Naive thymus-derived CD8-positive, alpha-beta T cell (primary cell): ENCODE measurements around the gene MSS51. TPM values are rescaled to one million over a fixed set of nuclear protein-coding genes. Genes with fewer than 3 reads are reported as not detected.
A peak's percentile ranks its signal among the peaks of the same experiment; 100 is the strongest.

ENCODE experiments used
- ATAC-seq, 2 donors: fragments of 150-1000 bp; cut with Tn5 transposase in 1 of 2; sonication (Bioruptor Pico), chemical (Tn5 transposase) in 1 of 2; 1 replicate in 1 of 2; 2 replicates in 1 of 2; pipeline ENCODE4 v1.10.0; 2021; ENCODE audit warnings: mild to moderate bottlenecking in 2 of 2, moderate library complexity in 2 of 2
- POLR2A ChIA-PET: fragments of 350-600 bp; sonication (Branson Sonifier 250); formaldehyde crosslinking; loops from one replicate; lab custom pipeline; 2021; ENCODE audit warnings: antibody characterized with exemption; lab: Charles Lee
- DNase-seq, 10 donors: peaks; one replicate each; pipeline versions ENCODE4 v3.0.0 to v3.0.0-alpha.2; 2020 to 2022
- H3K27ac Mint-ChIP-seq, 10 donors: one replicate each; pipeline ENCODE4 v1.8.0; 2020 to 2022; ENCODE audit warnings: mild to moderate bottlenecking in 10 of 10, mixed read lengths in 10 of 10, moderate library complexity in 4 of 10, inconsistent platforms in 1 of 10
- H3K27me3 Mint-ChIP-seq, 5 donors: one replicate each; pipeline ENCODE4 v1.8.0; 2021 to 2022; ENCODE audit warnings: mixed read lengths in 5 of 5
- H3K36me3 Mint-ChIP-seq, 3 donors: one replicate each; pipeline ENCODE4 v1.8.0; 2020 to 2022; ENCODE audit warnings: mixed read lengths in 3 of 3, mild to moderate bottlenecking in 2 of 3, inconsistent platforms in 1 of 3
- H3K4me1 Mint-ChIP-seq, 4 donors: one replicate each; pipeline ENCODE4 v1.8.0; 2021 to 2022; ENCODE audit warnings: mixed read lengths in 4 of 4
- H3K4me3 Mint-ChIP-seq, 10 donors: one replicate each; pipeline ENCODE4 v1.8.0; 2020 to 2022; ENCODE audit warnings: mild to moderate bottlenecking in 10 of 10, mixed read lengths in 10 of 10, moderate library complexity in 6 of 10, inconsistent platforms in 1 of 10
- H3K9me3 Mint-ChIP-seq, 9 donors: one replicate each; pipeline ENCODE4 v1.8.0; 2020 to 2022; ENCODE audit warnings: mixed read lengths in 9 of 9, mild to moderate bottlenecking in 3 of 9, inconsistent platforms in 1 of 9, moderate library complexity in 1 of 9
- polyA plus RNA-seq, 3 donors: library from polyadenylated mRNA; unstranded; fragments of 300-500 nt; fragmentation: Illumina TruSeq; gene quantifications; one replicate each; pipeline ENCODE4 v1.2.3, GENCODE V29; 2021
- total RNA-seq, 8 experiments: library from RNA in 2 of 8; stranded (reverse) in 2 of 8; gene quantifications; one replicate each; pipeline ENCODE4 v1.2.3 and lab custom pipeline; 2021 to 2026

MSS51 gene
- total and polyA plus RNA-seq, 5 experiments from 2014 or later: 0.07 to 6.2 (median 3.0) TPM; not detected in 1

DNA sequence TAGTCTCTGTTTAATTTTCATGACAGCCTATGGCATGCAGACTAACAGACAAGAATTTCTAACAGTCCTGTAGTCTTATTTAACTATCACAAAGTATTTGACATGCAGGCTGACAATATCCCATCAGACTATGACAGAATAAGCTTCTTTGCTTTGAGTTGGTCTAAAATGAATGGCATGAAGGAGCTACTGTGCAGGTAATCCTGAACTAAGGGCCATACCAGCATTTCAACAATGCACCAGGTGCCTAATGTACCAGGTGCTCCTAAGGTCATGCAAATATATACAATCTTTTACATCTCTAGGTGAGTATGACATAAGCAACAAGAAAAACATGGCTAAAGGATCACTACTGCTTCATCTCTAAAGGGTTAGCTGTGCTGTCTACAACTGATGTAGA lies 13.6 kb upstream of the MSS51 start:
- ATAC-seq: no peak
- H3K9me3 Mint-ChIP-seq: no peaks in the 10 kb centered on the region
- peaks cover 0 to 68% (median 15%) of the 10 kb centered on the region in 3 donors for H3K36me3 Mint-ChIP-seq
- POLR2A ChIA-PET: no interaction called here
- H3K27me3 Mint-ChIP-seq: no peaks in the 10 kb centered on the region
- peaks cover 0 to 3% (median 0%) of the 10 kb centered on the region in 4 donors for H3K4me1 Mint-ChIP-seq
- DNase-seq: no peak
- peak overlapping the region in 2 of 10 donors; percentile 18 to 56 for H3K27ac Mint-ChIP-seq
- H3K4me3 Mint-ChIP-seq: no peak overlapping the region

DNA sequence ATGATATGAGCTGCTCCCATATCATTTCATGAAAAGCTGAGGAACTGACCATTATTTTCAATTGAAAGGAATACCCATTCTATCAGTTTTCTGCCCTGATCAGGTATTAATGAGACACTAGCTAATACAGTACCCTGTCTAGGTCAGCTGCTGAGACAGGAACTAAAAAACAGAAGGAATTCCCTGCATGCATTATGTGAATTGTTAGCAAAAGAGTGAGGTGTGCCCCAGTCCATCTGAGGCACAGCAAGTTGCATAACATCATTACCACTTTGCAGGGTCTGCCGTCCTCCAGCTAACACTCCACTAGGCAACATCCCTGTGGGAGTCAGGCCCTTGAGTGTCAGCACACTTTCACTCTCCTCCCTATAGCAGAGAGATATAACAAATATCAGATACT lies 11.1 kb upstream of the MSS51 start:
- ATAC-seq: no peak
- POLR2A ChIA-PET: interaction anchor here (0.5 kb wide), 1 partner anchor 9 kb away, joined by 3 read pairs; no protein-coding TSS in a partner anchor
- Mint-ChIP-seq H3K27me3 (no peaks in the 10 kb centered on the region), H3K4me1 (peaks cover 0 to 4% (median under 1%) of the 10 kb centered on the region in 4 donors), H3K36me3 (peaks cover 0 to 70% (median 21%) of the 10 kb centered on the region in 3 donors), H3K4me3 (no peak overlapping the region), H3K9me3 (no peaks in the 10 kb centered on the region), H3K27ac (no peak overlapping the region)
- no peak for DNase-seq

DNA sequence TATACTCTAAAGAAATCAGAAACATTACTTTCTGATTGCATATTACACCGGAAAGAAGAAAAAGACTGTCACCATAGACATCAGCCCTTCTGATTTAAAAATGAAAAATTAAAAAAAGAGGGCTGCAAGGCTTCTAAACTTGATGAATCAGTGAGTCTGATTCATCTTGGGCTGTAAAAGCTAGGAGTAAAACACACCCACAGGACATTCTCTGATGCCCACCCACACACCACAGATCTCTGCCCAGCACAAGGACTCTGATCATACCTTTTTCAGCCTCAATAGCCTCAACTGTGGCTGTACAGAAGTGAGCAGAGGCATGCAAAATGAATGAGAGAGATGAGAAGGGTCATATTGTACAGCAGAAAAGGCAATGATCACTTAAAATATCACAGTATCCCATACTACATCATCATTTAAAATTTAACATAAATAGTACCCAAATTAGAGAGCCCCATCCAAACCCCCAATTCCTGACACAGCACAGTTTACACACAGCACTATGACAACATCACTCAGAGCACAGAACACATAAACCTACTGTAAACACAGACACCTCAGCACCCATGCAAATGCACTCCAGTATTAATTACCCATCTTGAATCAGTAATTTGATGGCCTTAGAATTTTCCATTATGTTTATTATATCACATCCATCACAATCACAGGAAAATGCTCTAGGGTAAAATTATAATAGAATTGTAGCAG lies 6.4 kb upstream of the MSS51 start:
- Mint-ChIP-seq H3K4me3 (no peak overlapping the region), H3K9me3 (no peaks in the 10 kb centered on the region), H3K27me3 (no peaks in the 10 kb centered on the region), H3K4me1 (peaks cover 0 to 4% (median under 1%) of the 10 kb centered on the region in 4 donors), H3K36me3 (peaks cover 0 to 64% (median 11%) of the 10 kb centered on the region in 3 donors), H3K27ac (peak overlapping the region in 4 of 10 donors; percentile 2 to 68 (median 18))
- POLR2A ChIA-PET: no interaction called here
- no peak for ATAC-seq
- DNase-seq: no peak

DNA sequence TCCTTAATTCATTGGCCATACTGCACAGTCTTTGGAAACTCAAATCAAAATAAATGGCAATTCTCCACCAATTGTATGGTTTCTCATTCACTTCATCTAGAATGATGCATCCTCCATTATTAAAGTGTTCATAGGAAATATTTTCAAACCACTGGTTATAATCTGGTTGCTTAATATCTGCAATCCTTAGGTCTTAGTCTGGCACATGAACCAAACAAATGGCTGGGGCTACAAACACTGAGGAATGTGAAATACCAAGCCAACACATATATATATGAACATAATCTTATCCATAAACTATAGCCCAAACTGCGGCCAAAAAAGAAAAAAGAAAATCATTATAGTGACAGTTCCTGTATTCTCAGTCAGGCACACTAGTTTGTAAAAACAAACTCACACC lies 5.7 kb upstream of the MSS51 start:
- no peaks in the 10 kb centered on the region for H3K9me3 Mint-ChIP-seq
- H3K36me3 Mint-ChIP-seq: peaks cover 0 to 59% (median 11%) of the 10 kb centered on the region in 3 donors
- peaks cover 0 to 7% (median 3%) of the 10 kb centered on the region in 4 donors for H3K4me1 Mint-ChIP-seq
- DNase-seq (no peak), ATAC-seq (no peak)
- H3K4me3 Mint-ChIP-seq: no peak overlapping the region
- peak overlapping the region in 2 of 10 donors; percentile 20 to 29 for H3K27ac Mint-ChIP-seq
- H3K27me3 Mint-ChIP-seq: no peaks in the 10 kb centered on the region
- POLR2A ChIA-PET: no interaction called here

DNA sequence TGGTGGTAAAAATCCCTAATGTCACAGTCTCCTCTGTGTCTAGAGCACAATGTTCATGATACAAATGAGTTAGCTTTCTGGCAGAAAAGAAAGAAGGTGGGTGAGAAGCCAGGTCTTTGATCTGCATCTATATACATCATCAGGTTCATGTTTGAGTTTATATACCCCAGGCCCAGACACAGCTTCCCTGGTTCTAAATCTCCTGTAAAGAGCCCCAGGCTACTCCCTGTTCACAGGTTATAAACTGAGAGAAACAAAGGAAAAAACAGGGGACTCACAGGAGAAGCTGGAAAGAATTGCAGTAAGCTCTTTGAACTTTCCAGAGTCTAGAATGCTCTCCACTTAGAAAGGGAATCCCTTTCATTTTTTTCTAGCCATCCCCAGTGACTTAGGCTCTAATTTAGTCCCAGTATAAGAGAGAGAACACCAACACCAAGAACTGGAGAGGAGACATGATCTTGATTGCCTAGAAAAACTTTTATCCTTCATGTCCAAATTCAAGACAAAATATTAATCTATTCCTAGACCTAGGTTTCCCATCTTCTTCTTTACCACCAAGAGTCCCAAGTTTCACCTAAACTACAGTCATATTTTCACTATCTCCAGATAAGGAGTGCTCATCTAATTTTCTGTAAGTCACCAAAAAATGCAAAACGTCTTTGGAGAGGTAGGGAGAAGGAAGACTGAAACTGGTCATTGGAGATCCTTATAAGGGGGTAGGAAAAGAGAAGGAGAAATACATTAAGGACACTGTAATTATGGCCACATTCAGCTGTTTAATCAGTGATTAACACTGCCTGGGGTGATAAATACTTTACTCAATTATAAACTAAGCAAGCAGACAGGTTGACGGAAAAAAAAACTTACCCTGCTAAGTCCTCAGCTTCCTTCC lies 469 bp downstream of the MSS51 start:
- no peaks in the 10 kb centered on the region for H3K9me3 Mint-ChIP-seq
- peak overlapping the region in 6 of 10 donors; percentile 4 to 81 (median 47) for H3K27ac Mint-ChIP-seq
- H3K36me3 Mint-ChIP-seq: peaks cover 0 to 19% (median 0%) of the 10 kb centered on the region in 3 donors
- H3K4me3 Mint-ChIP-seq: peak overlapping the region in 1 of 10 donors; percentile 34
- ATAC-seq: no peak
- DNase-seq: no peak
- peaks cover 4 to 24% (median 16%) of the 10 kb centered on the region in 4 donors for H3K4me1 Mint-ChIP-seq
- POLR2A ChIA-PET: no interaction called here
- no peaks in the 10 kb centered on the region for H3K27me3 Mint-ChIP-seq

DNA sequence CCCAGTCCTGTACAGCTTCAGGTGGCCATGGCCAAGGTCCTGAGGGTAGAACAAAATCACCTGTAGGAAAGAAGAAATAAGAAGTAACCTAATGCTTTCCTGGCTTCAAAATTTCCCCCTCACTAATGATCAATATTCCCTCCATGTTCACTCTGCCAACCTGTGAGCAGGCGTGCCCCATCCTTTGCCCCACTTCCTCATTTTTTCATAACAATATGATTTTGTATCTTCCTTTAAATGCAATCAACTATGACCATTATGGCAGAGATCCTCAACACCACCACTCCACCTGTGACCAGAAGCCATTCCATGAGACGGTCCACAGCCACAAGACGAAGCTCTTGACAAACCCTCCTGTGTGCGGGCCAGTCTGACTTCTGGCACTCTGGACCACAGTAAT lies 7.0 kb downstream of the MSS51 start:
- Mint-ChIP-seq H3K36me3 (peaks cover 8 to 51% (median 20%) of the 10 kb centered on the region in 3 donors), H3K4me1 (peaks cover 0 to 4% (median 0%) of the 10 kb centered on the region in 4 donors), H3K4me3 (no peak overlapping the region), H3K27me3 (no peaks in the 10 kb centered on the region), H3K27ac (peak overlapping the region in 2 of 10 donors; percentile 11 to 74), H3K9me3 (no peaks in the 10 kb centered on the region)
- ATAC-seq (no peak), DNase-seq (no peak)
- POLR2A ChIA-PET: interaction anchor here (0.9 kb wide), 1 partner anchor 11 kb away, joined by 3 read pairs; no protein-coding TSS in a partner anchor

DNA sequence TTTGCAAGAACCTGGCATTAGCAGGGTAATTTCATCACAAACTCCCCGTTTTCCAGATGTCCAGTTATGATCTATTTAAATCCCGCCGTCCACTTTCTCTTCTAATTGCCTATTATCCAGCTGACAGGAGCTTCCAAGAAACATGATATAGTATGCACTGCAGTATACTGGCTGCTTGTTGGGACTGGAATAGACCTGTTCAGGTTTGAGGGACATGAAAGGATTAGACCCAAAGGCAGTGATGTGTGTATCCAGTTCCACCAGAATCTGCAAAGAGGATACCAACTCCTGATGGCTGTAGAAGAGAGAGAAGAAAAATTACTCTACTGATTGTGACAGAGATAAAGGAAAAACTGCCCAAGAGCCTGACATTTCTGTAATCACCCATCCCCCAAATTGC lies 8.9 kb downstream of the MSS51 start:
- POLR2A ChIA-PET: no interaction called here
- Mint-ChIP-seq H3K36me3 (peaks cover 8 to 51% (median 20%) of the 10 kb centered on the region in 3 donors), H3K27ac (no peak overlapping the region), H3K4me1 (peaks cover 0 to 4% (median 0%) of the 10 kb centered on the region in 4 donors), H3K9me3 (no peaks in the 10 kb centered on the region), H3K4me3 (no peak overlapping the region), H3K27me3 (no peaks in the 10 kb centered on the region)
- no peak for ATAC-seq
- DNase-seq: no peak

DNA sequence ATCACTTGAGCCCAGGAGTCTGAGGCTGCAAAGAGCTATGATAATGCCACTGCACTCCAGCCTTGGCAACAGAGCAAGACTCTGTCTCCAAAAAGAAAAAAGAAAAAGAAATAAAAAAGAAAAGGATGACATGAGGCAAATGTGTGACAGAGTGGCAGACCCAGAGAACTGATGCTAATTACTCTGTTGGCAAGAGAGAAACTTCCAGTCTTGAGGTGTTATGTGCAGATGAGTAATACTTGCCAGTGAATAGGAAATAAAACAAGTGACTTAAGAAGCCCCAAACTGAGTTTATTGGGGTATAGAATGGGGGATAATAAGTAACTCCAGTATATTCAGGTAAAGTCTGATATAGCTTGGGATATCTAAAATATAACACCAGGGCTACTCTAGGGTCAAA lies 10.1 kb downstream of the MSS51 start:
- no peak overlapping the region for H3K4me3 Mint-ChIP-seq
- peaks cover 0 to 4% (median 0%) of the 10 kb centered on the region in 4 donors for H3K4me1 Mint-ChIP-seq
- no peaks in the 10 kb centered on the region for H3K27me3 Mint-ChIP-seq
- H3K36me3 Mint-ChIP-seq: peaks cover 8 to 51% (median 20%) of the 10 kb centered on the region in 3 donors
- POLR2A ChIA-PET: no interaction called here
- ATAC-seq (no peak), DNase-seq (no peak)
- H3K27ac Mint-ChIP-seq: no peak overlapping the region
- no peaks in the 10 kb centered on the region for H3K9me3 Mint-ChIP-seq

DNA sequence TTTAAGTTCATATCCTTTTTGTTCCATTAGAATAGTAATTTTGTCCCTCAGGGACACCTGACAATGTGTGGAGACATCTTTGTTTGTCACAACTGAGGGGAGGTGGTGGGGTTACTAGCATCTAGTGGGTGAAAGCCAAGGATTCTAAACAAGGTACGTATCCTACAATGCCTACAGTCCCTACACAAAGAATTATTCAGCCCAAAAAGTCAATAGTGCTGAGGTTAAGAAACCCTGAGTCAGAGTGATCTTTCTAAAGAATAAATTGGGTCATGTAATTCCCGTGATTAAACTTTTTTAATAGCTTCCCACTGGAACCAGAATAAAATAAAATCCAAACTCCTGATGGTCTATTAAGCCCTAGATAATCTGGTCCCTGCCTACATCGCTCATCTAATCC lies 16.8 kb downstream of the MSS51 start:
- Mint-ChIP-seq H3K4me1 (peaks cover 10 to 30% (median 27%) of the 10 kb centered on the region in 4 donors), H3K36me3 (no peaks in the 10 kb centered on the region), H3K9me3 (no peaks in the 10 kb centered on the region), H3K27me3 (peaks cover 0 to 2% (median 0%) of the 10 kb centered on the region in 5 donors), H3K4me3 (no peak overlapping the region), H3K27ac (no peak overlapping the region)
- DNase-seq (no peak), ATAC-seq (no peak)
- POLR2A ChIA-PET: no interaction called here

DNA sequence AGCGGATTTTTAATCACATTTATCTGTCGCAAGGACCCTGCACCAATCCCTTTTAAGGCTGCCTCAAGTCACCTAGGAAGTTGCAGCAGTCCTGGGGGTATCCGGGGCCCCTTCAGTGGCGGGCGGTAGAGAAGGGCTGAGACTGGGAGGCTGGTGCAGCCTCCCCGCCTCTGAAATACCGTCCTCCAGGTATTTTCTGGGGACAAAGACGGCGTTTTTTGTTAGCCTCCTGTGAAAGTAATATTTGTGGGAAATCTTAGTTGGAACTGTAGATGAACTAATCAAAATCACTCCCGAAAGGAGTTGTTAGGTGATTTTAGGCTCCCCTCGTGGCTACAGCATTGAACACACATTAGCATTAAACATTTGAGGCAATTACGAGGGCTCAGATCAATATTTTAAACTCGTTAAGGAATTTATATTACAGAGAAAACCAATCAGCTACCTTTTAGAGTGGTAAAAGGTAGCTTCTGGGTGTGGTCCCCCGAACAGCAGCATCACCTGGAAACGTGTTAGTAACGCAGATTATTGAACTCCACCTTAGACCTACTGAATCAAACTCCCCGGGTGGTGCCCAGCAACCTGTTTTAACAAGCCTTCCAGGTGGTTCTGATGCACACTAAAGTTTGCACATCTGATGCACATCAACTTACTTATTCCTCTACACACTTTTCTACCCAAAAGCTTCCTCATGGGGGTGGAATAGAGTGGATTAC lies 19.0 kb downstream of the MSS51 start:
- peak; percentile 6 to 50 for ATAC-seq
- Mint-ChIP-seq H3K27me3 (peaks cover 0 to 2% (median 0%) of the 10 kb centered on the region in 5 donors), H3K4me1 (peaks cover 21 to 52% (median 49%) of the 10 kb centered on the region in 4 donors), H3K36me3 (peaks cover 0 to 4% (median 0%) of the 10 kb centered on the region in 3 donors), H3K9me3 (no peaks in the 10 kb centered on the region), H3K4me3 (peak overlapping the region; percentile 85 to 99 (median 91)), H3K27ac (peak overlapping the region; percentile 49 to 96 (median 88))
- DNase-seq: peak in 1 of 10 donors; percentile 30
- POLR2A ChIA-PET: interaction anchor here (1.1 to 3.0 kb wide), 4 partner anchors 56 to 211 kb away, joined by 3 to 27 read pairs (median 8); partner anchors contain the start of genes CFAP70, DNAJC9 and PPP3CB

DNA sequence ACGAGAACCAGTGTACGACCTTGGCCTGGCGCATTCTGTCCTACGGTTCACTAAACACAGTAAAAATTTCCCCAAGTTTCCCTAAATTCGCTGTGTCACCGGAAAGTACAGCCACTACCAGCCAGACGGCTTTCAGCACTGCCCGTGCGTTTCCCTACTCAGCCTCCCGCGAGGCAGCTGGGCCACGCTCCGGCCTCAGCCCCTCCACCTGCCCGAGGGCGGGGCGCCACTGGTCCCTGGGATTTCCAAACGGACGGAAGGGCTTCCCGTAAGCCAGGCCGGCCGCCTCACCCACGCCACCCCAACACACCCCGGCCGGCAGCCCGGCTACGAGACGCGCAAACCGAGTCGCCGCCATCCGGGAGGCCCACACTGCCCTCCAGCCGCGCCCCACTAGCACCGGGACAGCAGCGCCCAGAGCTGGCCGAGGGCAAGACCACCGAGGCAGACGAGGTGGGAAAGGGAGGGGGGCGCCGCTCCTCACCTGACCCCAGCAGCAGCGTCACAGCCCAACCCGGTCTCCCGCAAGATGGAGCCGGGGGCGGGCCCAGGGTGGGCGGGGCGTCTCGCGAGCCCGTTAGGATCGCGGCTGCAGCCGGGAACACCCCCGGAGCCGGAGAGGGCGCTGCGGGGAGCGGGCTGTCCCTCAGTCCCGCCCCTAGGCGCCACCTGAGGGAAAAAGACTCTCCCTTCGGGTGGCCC lies 19.7 kb downstream of the MSS51 start, which contains the start of gene ANXA7:
Gene ANXA7 (minus strand): TSS at position 531 of the 702 bp plus-strand sequence. CDS start 13,202 bp downstream, outside the sequence.
- Mint-ChIP-seq H3K27ac (peak within 1 kb of the TSS; percentile 84 to 96 (median 93)), H3K27me3 (peaks cover 0 to 2% (median 0%) of the 10 kb centered on the region in 5 donors), H3K4me1 (peaks cover 27 to 59% (median 56%) of the 10 kb centered on the region in 4 donors), H3K4me3 (peak within 1 kb of the TSS; percentile 89 to 99 (median 94)), H3K9me3 (no peaks in the 10 kb centered on the region), H3K36me3 (peaks cover 0 to 4% (median 0%) of the 10 kb centered on the region in 3 donors)
- ATAC-seq: peak; percentile 94 to 96
- POLR2A ChIA-PET: interaction anchor here (0.5 to 3.0 kb wide), 8 partner anchors 8 to 885 kb away, joined by 3 to 27 read pairs (median 4); partner anchors contain the start of genes CFAP70, DNAJC9, MRPS16 and PPP3CB
- peak; percentile 82 to 95 (median 89) for DNase-seq
